Activated CD8-positive, alpha-beta T cell treated with anti-CD3 and anti-CD28 coated beads, Interleukin-2, amount 10 ng/mL, durations not matched to agents 7 days and 5 days (primary cell): ENCODE measurements around the gene RNF220. TPM values are rescaled to one million over a fixed set of nuclear protein-coding genes. Genes with fewer than 3 reads are reported as not detected.
A peak's percentile ranks its signal among the peaks of the same experiment; 100 is the strongest.

Experiments
- ATAC-seq: fragments of 150-1000 bp; cut with Tn5 transposase; one replicate; pipeline ENCODE4 v1.10.0; 2021; ENCODE audit warnings: moderate library complexity
- CTCF ChIA-PET: fragments of 350-600 bp; sonication (Branson Sonifier 250); formaldehyde crosslinking; loops from one replicate; lab custom pipeline; 2021; ENCODE audit warnings: antibody characterized with exemption; lab: Charles Lee
- POLR2A ChIA-PET: fragments of 350-600 bp; sonication (Branson Sonifier 250); formaldehyde crosslinking; loops from one replicate; lab custom pipeline; 2021; ENCODE audit warnings: antibody characterized with exemption; lab: Charles Lee
- DNase-seq: peaks from one replicate; pipeline ENCODE4 v3.0.0-alpha.2; 2020
- H3K27ac Mint-ChIP-seq: one replicate; pipeline ENCODE4 v1.8.0; 2021; ENCODE audit warnings: mild to moderate bottlenecking, mixed read lengths
- H3K27me3 Mint-ChIP-seq: one replicate; pipeline ENCODE4 v1.8.0; 2021; ENCODE audit warnings: low read depth, mixed read lengths
- H3K36me3 Mint-ChIP-seq: one replicate; pipeline ENCODE4 v1.8.0; 2021; ENCODE audit warnings: low read depth, mixed read lengths
- H3K4me1 Mint-ChIP-seq: one replicate; pipeline ENCODE4 v1.8.0; 2021; ENCODE audit warnings: low read depth, mixed read lengths
- H3K4me3 Mint-ChIP-seq: one replicate; pipeline ENCODE4 v1.8.0; 2021; ENCODE audit warnings: mild to moderate bottlenecking, mixed read lengths
- H3K9me3 Mint-ChIP-seq: one replicate; pipeline ENCODE4 v1.8.0; 2022; ENCODE audit warnings: mixed read lengths; ENCODE audit not compliant: insufficient read depth
- total RNA-seq, 2 experiments: library from RNA; stranded (reverse); gene quantifications; one replicate each; pipeline ENCODE4 v1.2.3, GENCODE V29; 2021

Gene RNF220
- total RNA-seq, 2 experiments from 2014 or later = 79.5 to 87.2 TPM

- Mint-ChIP-seq H3K4me3 (peak overlapping the region; percentile 8), H3K4me1 (peaks cover 34% of the 10 kb centered on the region), H3K9me3 (no peaks in the 10 kb centered on the region), H3K36me3 (no peaks in the 10 kb centered on the region), H3K27me3 (peaks cover 45% of the 10 kb centered on the region), H3K27ac (no peak overlapping the region)
- ChIA-PET CTCF (interaction anchor here (0.8 to 1.5 kb wide), 4 partner anchors 12 to 31 kb away, joined by 3 to 4 read pairs (median 3); no protein-coding TSS in a partner anchor), POLR2A (no interaction called here)
- DNase-seq = peak; percentile 27
- ATAC-seq = no peak
These were observed 3.9 kb downstream of the RNF220 start for GRCh38 chr1:44408632-44409602.

GRCh38 chr1:44409757-44410156, 4.7 kb downstream of the RNF220 start:
- Mint-ChIP-seq H3K27ac (no peak overlapping the region), H3K4me1 (peaks cover 34% of the 10 kb centered on the region), H3K4me3 (no peak overlapping the region), H3K36me3 (no peaks in the 10 kb centered on the region), H3K27me3 (peaks cover 39% of the 10 kb centered on the region), H3K9me3 (no peaks in the 10 kb centered on the region)
- CTCF ChIA-PET = interaction anchor here (0.8 to 1.5 kb wide), 3 partner anchors 12 to 32 kb away, joined by 3 to 4 read pairs (median 3); no protein-coding TSS in a partner anchor
- DNase-seq (no peak), ATAC-seq (no peak)
- POLR2A ChIA-PET = no interaction called here

DNA sequence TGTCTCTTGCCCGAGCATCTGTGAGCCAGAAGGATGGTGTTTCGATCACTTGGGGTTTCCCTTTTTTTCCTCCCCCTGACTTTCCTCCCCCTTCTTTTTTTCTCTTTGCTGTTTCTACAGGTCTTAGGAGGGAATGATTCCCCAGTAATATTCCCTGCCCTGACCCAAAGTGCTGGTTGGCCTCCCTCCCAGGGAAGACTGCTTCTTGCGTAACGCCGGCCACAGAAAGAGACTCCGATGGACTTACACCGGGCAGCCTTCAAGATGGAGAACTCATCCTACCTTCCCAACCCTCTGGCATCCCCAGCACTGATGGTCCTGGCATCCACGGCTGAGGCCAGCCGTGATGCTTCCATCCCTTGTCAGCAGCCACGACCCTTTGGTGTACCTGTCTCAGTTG, 6.8 kb downstream of the RNF220 start:
- H3K9me3 Mint-ChIP-seq = no peaks in the 10 kb centered on the region
- H3K27me3 Mint-ChIP-seq = peaks cover 40% of the 10 kb centered on the region
- DNase-seq (no peak), ATAC-seq (no peak)
- POLR2A ChIA-PET = no interaction called here
- no peak overlapping the region for H3K27ac Mint-ChIP-seq
- H3K4me3 Mint-ChIP-seq = no peak overlapping the region
- H3K4me1 Mint-ChIP-seq = peaks cover 18% of the 10 kb centered on the region
- CTCF ChIA-PET = no interaction called here
- H3K36me3 Mint-ChIP-seq = no peaks in the 10 kb centered on the region

DNA sequence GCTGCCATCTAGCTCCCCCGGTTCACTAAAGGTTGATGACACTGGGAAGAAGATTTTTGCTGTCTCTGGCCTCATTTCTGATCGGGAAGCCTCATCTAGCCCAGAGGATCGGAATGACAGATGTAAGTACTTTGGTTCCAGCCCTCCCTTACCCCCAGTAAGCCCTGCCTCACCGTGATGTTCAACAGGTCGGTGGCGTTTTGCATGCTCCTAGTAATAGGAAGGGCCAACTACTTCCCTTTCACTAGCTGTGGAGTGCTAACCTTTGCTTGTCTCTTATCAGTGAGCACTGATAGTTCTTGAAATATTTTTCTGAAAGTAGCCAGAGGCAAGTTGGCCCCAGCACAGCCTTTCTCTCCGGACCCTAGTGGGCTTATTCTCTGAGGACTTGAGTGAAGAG, 7.5 kb downstream of the RNF220 start:
- Mint-ChIP-seq H3K27me3 (peaks cover 43% of the 10 kb centered on the region), H3K4me3 (no peak overlapping the region), H3K4me1 (peaks cover 17% of the 10 kb centered on the region), H3K9me3 (no peaks in the 10 kb centered on the region), H3K27ac (no peak overlapping the region), H3K36me3 (no peaks in the 10 kb centered on the region)
- ChIA-PET CTCF (no interaction called here), POLR2A (no interaction called here)
- ATAC-seq = no peak
- no peak for DNase-seq

GRCh38 chr1:44413740-44414139, 8.7 kb downstream of the RNF220 start:
- POLR2A ChIA-PET = no interaction called here
- H3K4me1 Mint-ChIP-seq = peaks cover 9% of the 10 kb centered on the region
- peaks cover 38% of the 10 kb centered on the region for H3K27me3 Mint-ChIP-seq
- no peak overlapping the region for H3K27ac Mint-ChIP-seq
- ATAC-seq (no peak), DNase-seq (no peak)
- H3K4me3 Mint-ChIP-seq = no peak overlapping the region
- CTCF ChIA-PET = no interaction called here
- H3K9me3 Mint-ChIP-seq = no peaks in the 10 kb centered on the region
- no peaks in the 10 kb centered on the region for H3K36me3 Mint-ChIP-seq

DNA sequence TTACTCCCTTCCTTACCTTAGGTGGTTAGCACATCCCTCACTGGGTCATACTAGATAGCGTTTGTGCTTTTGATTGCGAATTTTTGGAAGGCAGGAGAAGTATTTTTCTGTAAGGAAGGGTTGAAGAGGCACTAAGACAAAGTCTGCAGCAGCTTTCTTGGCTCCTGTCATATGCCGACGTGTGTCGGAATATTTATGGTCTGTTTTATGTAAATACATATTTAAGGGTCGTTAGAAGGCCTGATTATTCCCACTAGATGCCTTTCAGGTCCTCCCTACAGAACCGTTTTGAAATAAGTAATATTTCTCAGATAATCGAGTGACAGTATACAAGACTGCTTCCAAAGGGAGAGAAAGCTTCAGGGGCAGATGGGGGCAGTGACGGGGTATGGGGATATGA, 10.0 kb downstream of the RNF220 start:
- H3K27me3 Mint-ChIP-seq = peaks cover 36% of the 10 kb centered on the region
- H3K4me3 Mint-ChIP-seq = no peak overlapping the region
- DNase-seq (no peak), ATAC-seq (no peak)
- peaks cover 2% of the 10 kb centered on the region for H3K4me1 Mint-ChIP-seq
- H3K27ac Mint-ChIP-seq = no peak overlapping the region
- no peaks in the 10 kb centered on the region for H3K9me3 Mint-ChIP-seq
- ChIA-PET POLR2A (no interaction called here), CTCF (no interaction called here)
- no peaks in the 10 kb centered on the region for H3K36me3 Mint-ChIP-seq

GRCh38 chr1:44416408-44416807, 11.4 kb downstream of the RNF220 start:
- Mint-ChIP-seq H3K36me3 (no peaks in the 10 kb centered on the region), H3K4me1 (peaks cover 2% of the 10 kb centered on the region), H3K4me3 (no peak overlapping the region), H3K9me3 (no peaks in the 10 kb centered on the region), H3K27me3 (peaks cover 49% of the 10 kb centered on the region), H3K27ac (no peak overlapping the region)
- ATAC-seq = no peak
- CTCF ChIA-PET = no interaction called here
- no peak for DNase-seq
- POLR2A ChIA-PET = no interaction called here

- no peak overlapping the region for H3K4me3 Mint-ChIP-seq
- H3K4me1 Mint-ChIP-seq = peaks cover 2% of the 10 kb centered on the region
- no peak overlapping the region for H3K27ac Mint-ChIP-seq
- CTCF ChIA-PET = no interaction called here
- H3K9me3 Mint-ChIP-seq = no peaks in the 10 kb centered on the region
- DNase-seq (no peak), ATAC-seq (peak; percentile 47)
- H3K27me3 Mint-ChIP-seq = peaks cover 56% of the 10 kb centered on the region
- POLR2A ChIA-PET = no interaction called here
- H3K36me3 Mint-ChIP-seq = no peaks in the 10 kb centered on the region
These were observed 12.4 kb downstream of the RNF220 start for GRCh38 chr1:44417351-44418021.

- Mint-ChIP-seq H3K4me1 (peaks cover 2% of the 10 kb centered on the region), H3K27ac (no peak overlapping the region), H3K27me3 (peaks cover 62% of the 10 kb centered on the region), H3K36me3 (no peaks in the 10 kb centered on the region), H3K4me3 (no peak overlapping the region), H3K9me3 (no peaks in the 10 kb centered on the region)
- POLR2A ChIA-PET = no interaction called here
- no peak for ATAC-seq
- CTCF ChIA-PET = no interaction called here
- no peak for DNase-seq
These were observed 13.1 kb downstream of the RNF220 start for GRCh38 chr1:44418022-44418673.

GRCh38 chr1:44419901-44420300, 14.8 kb downstream of the RNF220 start:
- Mint-ChIP-seq H3K27ac (no peak overlapping the region), H3K4me1 (peaks cover 9% of the 10 kb centered on the region), H3K27me3 (peaks cover 73% of the 10 kb centered on the region), H3K4me3 (no peak overlapping the region), H3K36me3 (no peaks in the 10 kb centered on the region), H3K9me3 (no peaks in the 10 kb centered on the region)
- DNase-seq = no peak
- ChIA-PET CTCF (interaction anchor here (0.7 kb wide), 1 partner anchor 732 kb away, joined by 3 read pairs; no protein-coding TSS in a partner anchor), POLR2A (no interaction called here)
- ATAC-seq = no peak

DNA sequence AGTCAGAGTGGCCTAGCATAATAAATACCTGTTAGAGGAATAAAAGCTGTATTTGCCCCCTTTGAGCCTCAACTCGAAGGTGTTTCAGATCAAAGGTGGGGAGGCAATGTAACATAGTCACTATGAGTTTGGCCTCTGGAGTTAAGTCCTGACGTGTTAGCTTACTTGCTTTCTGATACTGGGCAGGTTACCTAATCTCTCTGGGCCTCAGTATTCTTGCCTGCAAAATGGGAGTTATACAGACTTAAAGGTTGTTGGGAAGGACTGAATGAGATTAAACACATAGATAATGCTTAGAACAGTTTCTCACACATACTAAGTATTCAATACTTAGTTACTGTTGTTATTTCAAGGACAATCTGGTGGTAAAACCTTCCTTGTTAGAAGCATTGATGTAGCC, 15.5 kb downstream of the RNF220 start:
- ChIA-PET CTCF (interaction anchor here (0.7 kb wide), 1 partner anchor 732 kb away, joined by 3 read pairs; no protein-coding TSS in a partner anchor), POLR2A (no interaction called here)
- no peak overlapping the region for H3K27ac Mint-ChIP-seq
- no peaks in the 10 kb centered on the region for H3K9me3 Mint-ChIP-seq
- no peak for ATAC-seq
- H3K36me3 Mint-ChIP-seq = no peaks in the 10 kb centered on the region
- peaks cover 75% of the 10 kb centered on the region for H3K27me3 Mint-ChIP-seq
- DNase-seq = no peak
- peaks cover 9% of the 10 kb centered on the region for H3K4me1 Mint-ChIP-seq
- H3K4me3 Mint-ChIP-seq = no peak overlapping the region
